Upper lobe of left lung (tissue), 4 donors: ENCODE data around the gene OPRL1.
"Not testable (repeated sequence)": the region's sequence is repeated elsewhere in the genome, so short reads cannot be mapped to it uniquely, and the experiment has no call there.

Experiments
- POLR2A ChIP-seq, 4 donors: fragments of 450-650 bp; IDR thresholded peaks; one replicate each; pipeline ENCODE4 v1.5.1; 2016 to 2017; ENCODE audit warnings: antibody characterized with exemption in 4 of 4, mild to moderate bottlenecking in 2 of 4
- TF ChIP-seq, protein P1 (sequence below), 6 experiments: fragments of 450-650 bp in 4 of 6; fragments of 200-600 bp in 2 of 6; sonication (generic) in 2 of 6; IDR thresholded peaks; one replicate each; pipeline ENCODE4 v1.5.1; 2016 to 2019; ENCODE audit warnings: antibody characterized with exemption in 6 of 6

- TF ChIP-seq POLR2A (IDR thresholded peaks at IDR 0.05): not testable (repeated sequence)
- TF ChIP-seq, protein P1, sequence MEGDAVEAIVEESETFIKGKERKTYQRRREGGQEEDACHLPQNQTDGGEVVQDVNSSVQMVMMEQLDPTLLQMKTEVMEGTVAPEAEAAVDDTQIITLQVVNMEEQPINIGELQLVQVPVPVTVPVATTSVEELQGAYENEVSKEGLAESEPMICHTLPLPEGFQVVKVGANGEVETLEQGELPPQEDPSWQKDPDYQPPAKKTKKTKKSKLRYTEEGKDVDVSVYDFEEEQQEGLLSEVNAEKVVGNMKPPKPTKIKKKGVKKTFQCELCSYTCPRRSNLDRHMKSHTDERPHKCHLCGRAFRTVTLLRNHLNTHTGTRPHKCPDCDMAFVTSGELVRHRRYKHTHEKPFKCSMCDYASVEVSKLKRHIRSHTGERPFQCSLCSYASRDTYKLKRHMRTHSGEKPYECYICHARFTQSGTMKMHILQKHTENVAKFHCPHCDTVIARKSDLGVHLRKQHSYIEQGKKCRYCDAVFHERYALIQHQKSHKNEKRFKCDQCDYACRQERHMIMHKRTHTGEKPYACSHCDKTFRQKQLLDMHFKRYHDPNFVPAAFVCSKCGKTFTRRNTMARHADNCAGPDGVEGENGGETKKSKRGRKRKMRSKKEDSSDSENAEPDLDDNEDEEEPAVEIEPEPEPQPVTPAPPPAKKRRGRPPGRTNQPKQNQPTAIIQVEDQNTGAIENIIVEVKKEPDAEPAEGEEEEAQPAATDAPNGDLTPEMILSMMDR (IDR thresholded peaks at IDR 0.05): not testable (repeated sequence)
Measured at GRCh38 chr20:64122927-64123326, 43.0 kb downstream of the OPRL1 start.
